Cardiac muscle cell (in vitro differentiated cells and primary cell): ENCODE data around the gene KLF16. TPM values are rescaled to one million over a fixed set of nuclear protein-coding genes. Genes with fewer than 3 reads are reported as not detected.
"Not testable (repeated sequence)": the region's sequence is repeated elsewhere in the genome, so short reads cannot be mapped to it uniquely, and the experiment has no call there.

Experiments
- DNase-seq, 2 donors: peaks; one replicate each; pipeline versions ENCODE4 v3.0.0 to v3.0.0-alpha.2; 2010 to 2017; ENCODE audit warnings: low read depth in 1 of 2, low spot score in 1 of 2
- H3K27ac ChIP-seq: fragments of 200-600 bp; sonication (generic); 2 replicates; pipeline ENCODE4 v1.5.1; 2016
- H3K27me3 ChIP-seq: fragments of 200-600 bp; sonication (generic); 2 replicates; pipeline ENCODE4 v1.6.0; 2016; ENCODE audit warnings: control low read depth
- H3K36me3 ChIP-seq: fragments of 200-600 bp; sonication (generic); 2 replicates; pipeline ENCODE4 v1.5.1; 2016; ENCODE audit warnings: control low read depth
- H3K4me1 ChIP-seq: fragments of 200-600 bp; sonication (generic); 2 replicates; pipeline ENCODE4 v1.8.1; 2017; ENCODE audit warnings: low read depth, mild to moderate bottlenecking, mixed run types
- H3K4me3 ChIP-seq: fragments of 200-600 bp; sonication (generic); 2 replicates; pipeline ENCODE4 v1.5.1; 2016; ENCODE audit warnings: mild to moderate bottlenecking
- H3K9me3 ChIP-seq: fragments of 200-600 bp; sonication (generic); 2 replicates; pipeline ENCODE4 v1.5.1; 2017; ENCODE audit warnings: low read depth, mild to moderate bottlenecking, control low read depth
- polyA plus RNA-seq: library from polyadenylated mRNA; unstranded; fragments of >200 nt; fragmentation: Nextera tagmentation; extraction: Ambion mirVana; gene quantifications from 2 replicates; pipeline ENCODE4 v1.2.1, GENCODE V29; 2016
- total RNA-seq: library from RNA; depleted of rRNA; stranded (reverse); fragments of >200 nt; gene quantifications from 2 replicates; pipeline ENCODE4 v1.2.3, GENCODE V29; 2016
- TF ChIP-seq, protein P1 (sequence below): IDR thresholded peaks from 2 replicates; pipeline ENCODE4 v1.5.1; 2012; ENCODE audit warnings: low read depth, mild to moderate bottlenecking, low read length

KLF16 gene
- total and polyA plus RNA-seq, 2 experiments from 2014 or later: 9.1 to 9.3 TPM

DNA sequence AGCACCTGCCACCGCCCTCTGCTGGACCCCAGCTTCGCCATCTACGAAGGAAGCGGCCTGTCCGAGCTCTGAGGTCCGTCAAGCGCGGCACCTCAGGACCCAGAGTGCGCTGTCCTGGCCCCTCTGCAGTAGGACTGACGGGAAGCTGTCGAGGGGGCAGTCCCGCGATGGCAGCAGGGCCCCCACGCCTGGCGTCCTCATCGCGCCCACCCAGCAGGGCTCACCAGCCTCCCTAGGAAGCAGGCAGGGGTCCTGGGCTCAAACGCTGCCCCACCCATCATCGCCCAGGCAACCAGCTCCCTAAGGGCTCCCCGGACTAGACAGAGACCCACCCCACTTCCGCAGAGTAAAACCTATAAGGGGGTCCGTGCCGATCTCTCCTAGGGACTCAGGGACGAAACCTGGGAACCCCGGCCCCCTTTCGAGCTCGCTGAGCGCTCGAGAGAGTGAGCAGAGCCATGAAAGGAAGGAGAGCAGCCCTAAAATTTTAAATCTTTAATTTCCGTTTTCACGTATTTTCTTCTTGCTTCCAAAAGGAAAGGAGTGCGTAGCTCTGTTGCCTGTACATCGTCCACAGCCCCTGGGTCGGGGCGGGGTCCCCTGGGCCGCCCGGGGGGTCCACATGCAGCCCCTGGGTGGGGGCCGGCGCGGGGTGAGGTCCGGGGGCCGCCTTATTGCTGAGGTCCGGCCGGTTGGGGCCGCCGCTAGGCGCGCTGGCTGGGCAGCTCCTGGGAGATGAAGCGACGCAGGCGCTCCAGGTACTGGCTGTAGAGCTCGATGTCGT lies 13.3 kb upstream of the KLF16 start:
- not testable (repeated sequence) for H3K9me3 ChIP-seq, H3K27me3 ChIP-seq, DNase-seq, H3K36me3 ChIP-seq
- Histone ChIP-seq H3K27ac (peak overlapping the region; percentile 93), H3K4me1 (peaks cover 16% of the 10 kb centered on the region), H3K4me3 (peak overlapping the region; percentile 94)
- TF ChIP-seq, protein P1, sequence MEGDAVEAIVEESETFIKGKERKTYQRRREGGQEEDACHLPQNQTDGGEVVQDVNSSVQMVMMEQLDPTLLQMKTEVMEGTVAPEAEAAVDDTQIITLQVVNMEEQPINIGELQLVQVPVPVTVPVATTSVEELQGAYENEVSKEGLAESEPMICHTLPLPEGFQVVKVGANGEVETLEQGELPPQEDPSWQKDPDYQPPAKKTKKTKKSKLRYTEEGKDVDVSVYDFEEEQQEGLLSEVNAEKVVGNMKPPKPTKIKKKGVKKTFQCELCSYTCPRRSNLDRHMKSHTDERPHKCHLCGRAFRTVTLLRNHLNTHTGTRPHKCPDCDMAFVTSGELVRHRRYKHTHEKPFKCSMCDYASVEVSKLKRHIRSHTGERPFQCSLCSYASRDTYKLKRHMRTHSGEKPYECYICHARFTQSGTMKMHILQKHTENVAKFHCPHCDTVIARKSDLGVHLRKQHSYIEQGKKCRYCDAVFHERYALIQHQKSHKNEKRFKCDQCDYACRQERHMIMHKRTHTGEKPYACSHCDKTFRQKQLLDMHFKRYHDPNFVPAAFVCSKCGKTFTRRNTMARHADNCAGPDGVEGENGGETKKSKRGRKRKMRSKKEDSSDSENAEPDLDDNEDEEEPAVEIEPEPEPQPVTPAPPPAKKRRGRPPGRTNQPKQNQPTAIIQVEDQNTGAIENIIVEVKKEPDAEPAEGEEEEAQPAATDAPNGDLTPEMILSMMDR: peak; percentile 14

DNA sequence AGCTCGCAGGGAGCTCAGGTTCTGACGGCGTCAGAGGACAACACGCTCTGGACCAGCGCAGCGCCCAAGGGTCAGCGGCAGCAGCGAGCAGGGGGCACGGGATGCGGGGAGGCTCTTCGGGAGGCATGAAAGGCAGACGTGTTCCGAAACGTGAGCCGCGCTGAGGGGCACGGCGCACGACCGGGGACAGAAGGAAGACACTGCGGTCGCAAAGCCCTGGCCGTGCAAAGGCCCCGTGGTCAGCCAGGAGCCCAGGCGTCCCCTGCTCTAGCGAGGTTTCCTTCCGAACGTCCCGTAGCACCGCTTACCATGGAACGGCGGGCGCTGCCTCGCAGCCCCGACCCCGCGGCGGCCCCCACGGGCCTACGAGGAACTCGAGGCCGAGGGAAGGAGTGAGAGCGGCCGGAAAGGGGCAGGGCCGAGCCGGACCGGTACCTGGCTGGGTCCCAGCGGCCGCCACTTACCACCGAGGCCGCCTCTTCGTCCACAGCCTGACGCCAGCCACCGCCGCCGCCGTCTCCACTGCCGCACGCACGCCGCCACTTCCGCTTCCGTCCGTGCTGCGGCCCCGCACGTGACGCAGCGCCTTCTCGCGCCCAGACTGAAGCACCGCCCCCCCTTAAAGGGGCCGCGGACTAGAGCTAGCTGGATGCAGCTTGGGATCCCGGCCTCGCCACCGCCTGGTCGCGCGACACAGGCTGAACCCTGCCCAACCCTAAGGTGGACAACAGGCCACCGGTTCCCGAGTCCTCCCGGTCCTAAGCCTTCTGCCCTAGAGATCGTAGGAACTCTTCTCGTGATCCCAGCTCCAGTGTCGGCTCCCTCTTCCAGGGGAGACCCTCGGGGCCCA lies 12.5 kb upstream of the KLF16 start:
- Histone ChIP-seq H3K36me3 (no peaks in the 10 kb centered on the region), H3K27ac (peak overlapping the region; percentile 93), H3K4me3 (peak overlapping the region; percentile 94), H3K27me3 (no peaks in the 10 kb centered on the region), H3K4me1 (peaks cover 16% of the 10 kb centered on the region), H3K9me3 (no peaks in the 10 kb centered on the region)
- TF ChIP-seq, protein P1: no peak
- peak; percentile 93 to 96 for DNase-seq

DNA sequence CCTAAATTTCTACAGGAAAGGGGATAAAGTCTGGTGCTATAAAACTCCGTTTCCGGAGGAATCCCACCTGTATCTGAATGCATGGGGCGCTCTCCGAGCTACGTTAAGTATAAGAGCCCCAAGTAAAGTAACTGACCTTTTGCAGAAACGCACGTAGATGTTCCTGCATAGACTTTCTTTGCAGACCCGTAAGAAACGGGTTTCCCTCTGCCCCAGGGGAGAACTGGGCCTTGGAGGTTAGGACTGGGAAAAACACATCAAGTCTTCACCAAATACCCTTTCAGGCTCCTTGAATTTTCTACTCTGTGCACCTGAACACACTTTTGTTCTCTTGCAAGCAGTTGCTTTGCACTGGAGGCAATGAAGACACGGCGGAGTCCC lies 11.9 kb upstream of the KLF16 start:
- H3K27me3 ChIP-seq, H3K9me3 ChIP-seq, DNase-seq, H3K36me3 ChIP-seq: not testable (repeated sequence)
- peak overlapping the region; percentile 93 for H3K27ac ChIP-seq
- H3K4me3 ChIP-seq: peak overlapping the region; percentile 94
- peaks cover 16% of the 10 kb centered on the region for H3K4me1 ChIP-seq

DNA sequence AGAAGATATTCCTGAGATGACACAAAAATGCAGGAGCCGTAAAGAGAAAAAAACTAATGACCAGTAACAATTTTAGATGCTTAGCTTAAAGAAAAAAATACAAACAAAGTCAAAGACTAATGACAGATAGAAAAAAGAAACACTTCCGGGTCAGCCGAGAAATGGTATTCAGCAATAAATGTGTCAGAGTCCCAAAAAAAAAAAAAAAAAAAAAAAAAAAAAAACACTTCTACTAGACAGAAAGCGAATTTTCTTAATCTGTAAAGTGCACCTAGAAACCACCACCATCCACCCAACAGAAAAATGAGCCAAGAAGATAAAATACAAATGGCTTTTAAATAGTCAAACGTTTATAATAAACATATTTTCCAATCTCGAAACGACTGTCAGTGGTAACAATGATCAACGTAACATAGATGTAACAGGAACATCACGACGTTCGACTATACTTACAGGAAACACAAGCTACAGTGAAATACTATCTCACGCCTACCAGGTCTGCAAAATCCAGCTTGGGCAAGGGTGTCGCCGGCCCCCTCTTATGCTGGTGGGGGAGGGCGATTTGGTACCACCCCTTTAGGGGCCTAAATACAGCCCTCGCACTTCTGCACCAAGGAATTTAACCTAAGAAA lies 11.3 kb upstream of the KLF16 start:
- Histone ChIP-seq H3K4me1 (peaks cover 16% of the 10 kb centered on the region), H3K4me3 (peak overlapping the region; percentile 94), H3K36me3 (no peaks in the 10 kb centered on the region), H3K9me3 (no peaks in the 10 kb centered on the region), H3K27ac (peak overlapping the region; percentile 93), H3K27me3 (no peaks in the 10 kb centered on the region)
- no peak for DNase-seq
- TF ChIP-seq, protein P1: no peak

DNA sequence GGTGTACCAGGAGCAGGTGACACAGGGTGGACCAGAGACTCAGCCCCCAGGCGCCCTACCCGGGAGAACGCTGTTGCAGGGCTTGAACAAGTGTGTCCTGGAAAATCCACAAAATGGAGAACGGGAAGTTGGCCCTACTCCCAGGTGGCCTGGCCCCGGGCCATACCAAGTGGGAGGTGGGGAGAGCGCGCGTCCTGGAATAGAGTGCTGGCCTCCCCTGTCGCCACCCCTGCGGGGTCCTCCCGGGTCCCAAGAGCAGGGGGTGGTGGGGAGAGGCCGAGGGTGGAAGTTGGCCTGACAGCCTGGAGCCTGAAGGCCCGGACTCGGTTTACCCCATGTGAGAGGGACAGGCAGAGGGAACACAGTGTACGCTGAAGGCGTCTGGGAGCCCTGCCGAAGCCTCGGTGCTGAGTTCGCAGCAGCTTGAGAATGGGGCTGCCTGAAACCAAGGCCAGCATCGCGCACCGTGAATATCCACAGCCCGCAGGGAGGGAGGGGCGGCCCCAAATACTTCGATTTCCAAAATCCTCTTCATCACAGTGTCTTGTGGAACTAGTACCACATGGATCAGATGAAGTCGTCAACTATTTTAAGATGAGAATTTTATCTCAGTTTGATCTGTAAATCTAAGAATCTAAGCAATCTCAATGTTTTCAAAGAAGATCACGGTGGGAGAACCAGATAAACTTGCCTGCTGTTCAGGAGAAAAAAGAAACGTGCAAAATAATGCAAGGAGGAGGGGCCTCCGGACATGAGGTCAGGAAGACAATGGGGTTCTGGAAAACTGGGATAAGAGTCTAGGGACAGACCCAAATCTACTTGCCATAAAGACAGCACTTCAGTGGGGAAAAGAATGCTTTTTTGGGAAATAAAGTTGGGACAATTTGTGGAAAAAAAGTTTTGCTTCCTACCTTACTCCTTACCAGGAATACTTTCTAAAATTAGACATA lies 10.4 kb upstream of the KLF16 start:
- no peak overlapping the region for H3K4me3 ChIP-seq
- no peak for DNase-seq

More for the DNA sequence above, 10.4 kb upstream of the KLF16 start:
- H3K27ac ChIP-seq: no peak overlapping the region
- H3K4me1 ChIP-seq: peaks cover 16% of the 10 kb centered on the region
- H3K9me3 ChIP-seq: no peaks in the 10 kb centered on the region
- TF ChIP-seq, protein P1: no peak
- no peaks in the 10 kb centered on the region for H3K27me3 ChIP-seq
- no peaks in the 10 kb centered on the region for H3K36me3 ChIP-seq
